Islet of Langerhans (tissue), 1 donor: ENCODE measurements around the gene VAMP1.
A peak's percentile ranks its signal among the peaks of the same experiment; 100 is the strongest.
"Not testable (repeated sequence)": the region's sequence is repeated elsewhere in the genome, so short reads cannot be mapped to it uniquely, and the experiment has no call there.

Experiments
- FAIRE-seq: peaks from one replicate; lab custom pipeline; 2011; peaks lifted over from hg19 to GRCh38; lab: Jason Lieb, UNC

Gene VAMP1

DNA sequence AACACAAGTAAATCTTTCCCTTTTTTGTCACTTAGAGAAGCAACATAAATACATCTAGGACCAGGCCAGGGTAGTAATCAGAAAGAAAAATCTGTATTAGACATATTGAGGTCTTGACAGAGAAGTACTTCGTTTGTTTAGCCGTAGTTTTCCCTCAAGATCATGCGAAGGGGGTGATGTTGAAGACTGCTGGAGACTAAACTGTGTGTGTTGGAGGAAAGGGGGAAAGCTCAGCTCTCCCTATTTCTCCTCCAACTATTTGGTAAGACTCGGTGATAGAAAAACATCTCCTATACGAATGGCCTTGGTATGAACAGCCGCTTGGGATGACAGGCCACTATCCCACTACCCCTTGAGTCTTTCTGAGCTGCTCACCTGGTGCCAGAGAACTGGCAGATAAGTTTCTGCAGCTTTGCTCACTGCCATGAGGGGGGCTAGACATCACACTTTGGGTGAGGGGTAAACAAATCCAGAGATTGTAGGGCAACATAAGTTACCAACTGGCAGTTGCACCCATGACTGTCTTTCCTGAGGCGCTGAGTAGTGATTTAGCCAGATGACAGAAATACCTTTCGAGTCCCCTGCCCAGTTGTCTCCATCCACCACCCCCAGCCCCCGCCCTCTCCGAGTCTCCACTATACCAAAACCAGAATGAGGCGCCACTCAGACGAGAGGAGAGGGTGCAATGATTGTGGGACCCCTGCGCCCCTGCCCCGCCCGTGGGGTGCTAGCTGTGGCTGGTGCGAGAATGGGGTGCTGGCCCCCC is 685 bp downstream of the VAMP1 start:
- no peak for FAIRE-seq

DNA sequence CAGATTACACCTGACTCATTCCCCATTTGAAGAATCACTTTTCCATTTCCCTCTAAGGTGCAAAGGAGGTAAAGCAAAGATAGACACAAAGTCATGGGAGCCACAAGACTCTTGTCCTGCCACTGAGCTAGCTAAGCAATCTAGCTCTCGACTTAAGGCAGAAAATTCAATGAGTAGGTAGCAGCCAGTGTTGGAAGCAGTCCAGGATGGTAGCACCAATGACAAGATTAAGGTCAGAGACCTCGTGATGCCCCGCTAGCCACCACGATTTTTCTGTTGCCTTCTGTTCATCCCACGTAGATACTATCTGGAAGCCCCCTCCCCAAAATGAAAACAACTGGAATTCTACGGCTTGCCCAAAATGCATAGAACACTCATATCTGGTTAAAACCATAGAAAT is 1.4 kb downstream of the VAMP1 start:
- FAIRE-seq = no peak

DNA sequence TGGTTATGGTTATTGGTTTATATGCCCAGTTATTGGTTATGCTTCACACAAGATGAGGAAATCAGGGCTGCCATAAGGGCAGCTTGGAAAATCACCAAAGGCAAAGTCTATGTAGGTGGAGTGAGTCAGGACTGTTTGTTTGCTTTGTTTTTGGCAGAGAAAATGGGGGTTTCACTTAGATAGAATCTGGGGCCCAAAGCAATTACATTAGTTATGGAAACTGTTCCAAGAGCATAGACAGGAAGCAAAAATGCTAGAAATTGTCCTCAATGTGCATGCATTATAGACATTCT is 2.2 kb downstream of the VAMP1 start:
- no peak for FAIRE-seq

- not testable (repeated sequence) for FAIRE-seq
Measured at GRCh38 chr12:6467571-6468282, 2.8 kb downstream of the VAMP1 start.

DNA sequence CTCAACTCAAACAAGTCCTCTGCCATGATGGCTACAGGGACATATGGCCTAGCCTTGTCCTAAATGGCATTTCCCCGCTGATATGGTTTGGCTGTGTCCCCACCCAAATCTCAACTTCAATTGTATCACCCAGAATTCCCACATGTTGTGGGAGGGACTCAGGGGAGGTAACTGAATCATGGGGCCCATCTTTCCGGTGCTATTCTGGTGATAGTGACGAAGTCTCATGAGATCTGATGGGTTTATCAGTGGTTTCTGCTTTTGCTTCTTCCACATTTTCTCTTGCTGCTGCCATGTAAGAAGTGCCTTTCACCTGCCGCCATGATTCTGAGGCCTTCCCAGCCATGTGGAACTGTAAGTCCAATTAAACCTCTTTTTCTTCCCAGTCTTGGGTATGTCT is 3.7 kb downstream of the VAMP1 start:
- FAIRE-seq = not testable (repeated sequence)

DNA sequence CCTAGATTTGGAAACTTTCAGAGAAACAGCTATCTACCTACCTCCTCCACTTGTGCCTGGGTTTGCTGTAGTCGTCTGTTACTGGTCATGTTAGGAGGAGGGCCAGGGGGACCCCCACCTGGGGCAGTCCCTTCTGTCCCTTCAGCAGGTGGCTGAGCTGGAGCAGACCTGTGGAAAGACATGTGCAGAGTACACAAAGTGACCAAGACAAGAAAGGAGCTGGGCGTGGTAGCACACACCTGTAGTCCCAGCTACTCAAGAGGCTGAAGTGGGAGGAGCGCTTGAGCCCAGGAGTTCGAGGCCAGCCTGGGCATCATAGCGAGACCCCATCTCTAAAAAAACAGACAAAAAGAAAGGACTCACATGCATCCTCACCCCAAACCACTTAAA is 4.3 kb downstream of the VAMP1 start:
- FAIRE-seq = no peak

GRCh38 chr12:6465467-6466183 is 4.9 kb downstream of the VAMP1 start:
- peak; percentile 30 for FAIRE-seq

DNA sequence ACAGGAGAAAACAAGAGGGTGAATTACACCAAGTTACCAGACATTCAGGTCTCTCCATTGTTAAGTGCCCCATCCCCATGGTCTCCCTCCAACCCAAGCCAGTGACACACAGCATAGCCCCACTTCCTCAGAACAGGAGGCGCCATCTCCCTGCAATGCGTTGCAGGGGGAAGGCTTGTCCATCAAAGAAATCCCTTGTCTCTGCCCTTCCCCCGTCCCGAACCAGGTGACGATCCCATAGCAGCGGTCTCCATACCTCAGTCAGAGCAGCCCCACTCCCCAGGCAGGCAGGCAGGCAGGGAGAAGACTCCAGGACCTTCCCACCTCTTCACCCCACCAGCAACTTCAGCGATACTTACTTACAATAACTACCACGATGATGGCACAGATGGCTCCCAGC is 5.9 kb downstream of the VAMP1 start:
- no peak for FAIRE-seq

GRCh38 chr12:6463858-6464257 is 6.6 kb downstream of the VAMP1 start:
- no peak for FAIRE-seq

DNA sequence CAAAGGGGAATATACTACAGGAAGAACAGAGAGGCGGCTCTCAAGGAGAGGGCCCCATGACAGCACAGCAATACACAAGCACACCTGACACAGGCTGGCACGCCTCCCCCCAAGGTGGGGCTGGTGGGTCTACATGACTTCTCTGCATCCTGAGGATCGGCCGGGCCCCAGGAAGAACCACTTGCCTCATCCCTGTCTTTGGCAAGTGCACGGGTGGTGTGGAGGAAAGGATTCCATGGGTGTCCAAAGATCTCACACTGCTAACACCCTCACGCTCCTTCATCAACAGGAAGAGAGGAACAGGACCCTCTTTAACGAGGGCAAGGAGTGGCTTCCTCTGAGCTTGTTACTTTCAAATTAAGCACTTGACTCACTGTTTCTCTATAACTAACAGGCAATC is 7.3 kb downstream of the VAMP1 start:
- no peak for FAIRE-seq

- no peak for FAIRE-seq
Measured at GRCh38 chr12:6462234-6462995, 8.1 kb downstream of the VAMP1 start.

- FAIRE-seq = no peak
Measured at GRCh38 chr12:6461401-6462233, 8.9 kb downstream of the VAMP1 start.

DNA sequence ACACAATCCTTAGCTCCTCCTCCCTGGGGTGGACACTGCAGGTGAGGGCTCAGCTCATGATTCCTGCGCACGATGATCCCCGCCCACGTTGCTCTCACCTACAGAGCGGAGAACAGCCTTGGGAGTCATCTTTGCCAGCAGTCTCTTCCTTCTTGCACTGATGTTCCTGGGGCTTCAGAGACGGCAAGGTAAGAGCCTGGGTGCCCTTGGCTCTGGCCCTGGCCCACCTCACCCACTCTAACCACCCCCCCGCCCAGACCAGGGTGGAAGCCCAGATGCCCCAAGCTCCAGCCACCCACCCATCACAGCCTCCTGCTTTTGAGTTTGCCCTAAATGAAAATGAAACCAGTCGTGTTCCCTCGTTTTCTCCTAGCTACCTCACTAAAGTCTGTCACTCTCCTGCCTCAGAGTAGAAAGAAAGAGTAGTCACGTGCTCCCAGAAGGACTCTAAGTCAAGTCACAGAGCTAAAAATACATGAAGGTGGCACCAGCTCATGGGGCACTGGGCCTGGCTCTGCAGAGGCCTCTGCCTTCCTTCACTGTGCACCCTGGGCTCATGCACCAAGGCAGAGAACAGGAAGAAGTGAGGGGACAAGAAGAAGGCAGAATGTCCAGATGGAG is 9.6 kb downstream of the VAMP1 start:
- no peak for FAIRE-seq

DNA sequence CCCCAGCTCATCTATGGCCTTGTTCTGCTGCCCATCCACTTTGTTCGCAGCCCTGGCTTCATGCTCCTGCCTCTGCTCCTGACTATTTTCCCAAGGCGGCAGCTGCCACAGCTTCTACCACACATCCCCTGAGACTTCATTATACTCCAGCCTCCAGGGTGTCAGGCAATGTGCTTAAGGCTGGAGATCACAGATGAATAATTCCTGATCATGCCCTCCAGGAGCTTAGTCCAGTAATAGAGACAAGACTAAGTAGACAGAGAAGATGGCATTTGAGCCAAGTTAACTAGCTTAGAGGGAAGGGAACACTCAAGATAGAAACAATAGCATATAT is 11.5 kb downstream of the VAMP1 start:
- no peak for FAIRE-seq

GRCh38 chr12:6458281-6459003 is 12.0 kb downstream of the VAMP1 start:
- no peak for FAIRE-seq

DNA sequence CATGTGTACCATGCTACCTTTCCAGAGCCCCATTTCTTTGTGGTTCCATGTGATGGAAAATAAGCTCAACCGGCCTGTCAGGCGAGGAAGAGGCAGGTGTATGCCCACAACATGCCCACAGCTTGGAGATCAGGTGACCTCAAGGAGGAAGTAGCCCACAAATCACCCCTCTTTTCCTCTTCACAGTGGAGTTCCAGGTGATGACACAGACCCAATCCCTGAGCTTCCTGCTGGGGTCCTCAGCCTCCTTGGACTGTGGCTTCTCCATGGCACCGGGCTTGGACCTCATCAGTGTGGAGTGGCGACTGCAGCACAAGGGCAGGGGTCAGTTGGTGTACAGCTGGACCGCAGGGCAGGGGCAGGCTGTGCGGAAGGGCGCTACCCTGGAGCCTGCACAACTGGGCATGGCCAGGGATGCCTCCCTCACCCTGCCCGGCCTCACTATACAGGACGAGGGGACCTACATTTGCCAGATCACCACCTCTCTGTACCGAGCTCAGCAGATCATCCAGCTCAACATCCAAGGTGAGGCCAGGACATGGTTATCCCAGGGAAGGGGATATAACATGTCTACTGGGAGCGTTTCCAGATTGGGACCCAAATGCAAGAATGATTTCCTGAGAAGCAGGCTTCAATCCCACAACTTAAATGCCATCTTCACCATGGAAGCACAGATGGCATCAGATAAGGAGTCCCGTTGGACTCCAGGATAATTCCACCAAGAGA is 13.1 kb downstream of the VAMP1 start:
- no peak for FAIRE-seq

- FAIRE-seq = no peak
Measured at GRCh38 chr12:6452944-6453630, 17.4 kb downstream of the VAMP1 start.

GRCh38 chr12:6452245-6452943 is 18.1 kb downstream of the VAMP1 start:
- no peak for FAIRE-seq
